ENCODE measurements around the gene MAN2B2.

Gene MAN2B2

GRCh38 chr4:6542951-6543350 is 32.0 kb upstream of the MAN2B2 start:
- no peak overlapping the region for H3K4me3 ChIP-seq (replicated peaks; ENCODE audit: low read depth, low read length)
- no peak for TF ChIP-seq CTCF (IDR thresholded peaks at IDR 0.05; ENCODE audit: low read depth, low read length, missing control alignments)
- DNase-seq (ENCODE audit: extremely low read depth, low read depth), result no peak

GRCh38 chr4:6546091-6546490 is 28.9 kb upstream of the MAN2B2 start:
- TF ChIP-seq CTCF (IDR thresholded peaks at IDR 0.05; ENCODE audit: low read depth, low read length, missing control alignments), result no peak
- DNase-seq (ENCODE audit: extremely low read depth, low read depth), result no peak
- no peak overlapping the region for H3K4me3 ChIP-seq (replicated peaks; ENCODE audit: low read depth, low read length)

GRCh38 chr4:6546681-6547447 is 28.1 kb upstream of the MAN2B2 start:
- peak; percentile 29 for DNase-seq (ENCODE audit: extremely low read depth, low read depth)
- peak; percentile 87 for TF ChIP-seq CTCF (IDR thresholded peaks at IDR 0.05; ENCODE audit: low read depth, low read length, missing control alignments)
- H3K4me3 ChIP-seq (replicated peaks; ENCODE audit: low read depth, low read length), result no peak overlapping the region

GRCh38 chr4:6548201-6548881 is 26.6 kb upstream of the MAN2B2 start:
- H3K4me3 ChIP-seq (replicated peaks; ENCODE audit: low read depth, low read length), result no peak overlapping the region
- TF ChIP-seq CTCF (IDR thresholded peaks at IDR 0.05; ENCODE audit: low read depth, low read length, missing control alignments), result peak; percentile 45
- DNase-seq (ENCODE audit: extremely low read depth, low read depth), result no peak

- H3K4me3 ChIP-seq (replicated peaks; ENCODE audit: low read depth, low read length), result no peak overlapping the region
- no peak for TF ChIP-seq CTCF (IDR thresholded peaks at IDR 0.05; ENCODE audit: low read depth, low read length, missing control alignments)
- DNase-seq (ENCODE audit: extremely low read depth, low read depth), result no peak
Measured at GRCh38 chr4:6548882-6549230, 26.1 kb upstream of the MAN2B2 start.

- no peak for TF ChIP-seq CTCF (IDR thresholded peaks at IDR 0.05; ENCODE audit: low read depth, low read length, missing control alignments)
- DNase-seq (ENCODE audit: extremely low read depth, low read depth), result no peak
Measured at GRCh38 chr4:6549445-6549844, 25.5 kb upstream of the MAN2B2 start.

More at GRCh38 chr4:6549445-6549844, 25.5 kb upstream of the MAN2B2 start:
- no peak overlapping the region for H3K4me3 ChIP-seq (replicated peaks; ENCODE audit: low read depth, low read length)
